Fibroblast of skin of back (primary cell): ENCODE results near the gene ANGPTL8.

Source experiments
- DNase-seq: peaks from one replicate; pipeline ENCODE4 v3.0.0-alpha.2; 2013

The ANGPTL8 gene

DNA sequence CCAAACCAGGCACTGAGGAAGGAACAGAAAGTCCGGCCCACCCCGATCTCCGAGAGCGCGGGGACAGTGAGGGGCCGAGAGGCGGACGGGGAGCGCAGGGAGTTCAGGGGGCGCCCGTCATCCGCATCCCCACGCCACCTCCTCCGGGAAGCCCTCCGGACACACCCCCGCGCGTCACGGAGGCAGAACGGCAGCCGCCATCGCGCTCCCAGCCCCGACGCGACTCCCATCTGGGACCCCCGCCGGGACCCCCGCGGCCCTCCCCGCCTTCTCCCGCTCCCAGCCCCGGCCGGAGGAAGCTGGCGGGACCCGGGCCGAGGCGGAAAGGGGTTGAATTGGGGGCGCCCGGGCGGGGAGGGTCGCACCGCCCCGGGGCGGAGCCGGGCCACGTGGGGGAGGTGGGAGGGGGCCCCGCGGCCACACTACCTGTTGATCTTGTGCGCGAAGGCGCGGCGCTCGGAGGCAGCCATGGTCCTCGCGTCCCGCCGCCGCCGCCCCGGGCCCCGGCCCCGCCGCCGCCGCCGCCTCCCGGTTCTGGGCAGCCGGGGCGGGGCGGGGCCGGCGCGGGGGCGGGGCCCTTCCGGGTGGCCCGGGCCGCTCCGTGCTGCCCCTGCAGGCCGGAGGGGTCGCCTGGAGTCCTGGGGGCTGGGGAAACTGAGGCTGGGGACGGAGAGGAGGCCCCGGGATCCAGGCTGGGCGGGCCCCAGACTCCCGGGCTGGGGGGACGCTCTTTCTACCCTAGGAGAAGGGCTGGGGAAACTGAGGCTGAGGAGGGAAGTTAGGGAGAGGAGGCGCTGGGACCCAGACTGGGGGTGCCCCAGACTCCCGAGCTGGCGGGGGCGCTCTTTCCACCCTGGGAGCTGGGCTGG is 22.8 kb downstream of the ANGPTL8 start, which contains the start of gene DOCK6:
Gene DOCK6 (minus strand): TSS at position 554 of the 869 bp plus-strand sequence. CDS start 84 bp downstream, at position 470.
- DNase-seq, result peak; percentile 32

- no peak for DNase-seq
These were observed 24.3 kb downstream of the ANGPTL8 start for GRCh38 chr19:11263726-11264125.

GRCh38 chr19:11264452-11265176 is 25.2 kb downstream of the ANGPTL8 start:
- DNase-seq, result no peak

DNA sequence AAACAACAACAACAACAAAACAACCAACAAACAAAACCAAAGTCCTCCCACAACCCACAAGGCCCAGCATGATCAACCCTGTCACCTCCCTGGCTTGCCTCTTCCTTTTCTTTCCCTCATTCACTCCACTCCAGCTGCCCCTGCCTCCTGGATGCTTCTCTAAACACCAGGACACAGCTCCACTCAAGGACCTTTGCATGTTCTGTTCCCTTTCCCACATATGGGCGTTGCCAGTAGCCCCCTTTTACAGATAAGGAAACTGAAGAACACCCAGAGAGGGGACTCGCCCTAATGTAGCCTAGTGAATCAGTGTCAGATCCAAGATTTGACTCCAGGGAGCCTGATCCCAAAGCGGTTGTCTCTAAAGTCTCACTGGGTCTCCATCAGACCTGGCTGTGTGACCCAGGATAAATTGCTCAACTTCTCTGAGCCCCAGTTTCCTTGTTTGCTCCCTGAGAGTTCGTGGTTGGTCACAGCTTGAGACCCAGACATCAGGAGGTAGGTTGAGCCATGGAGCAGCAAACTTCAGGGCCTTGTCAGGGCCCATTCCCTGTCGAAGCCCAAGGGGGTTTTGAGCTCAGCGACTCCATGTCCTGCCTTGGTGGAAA is 25.9 kb downstream of the ANGPTL8 start:
- DNase-seq, result no peak

DNA sequence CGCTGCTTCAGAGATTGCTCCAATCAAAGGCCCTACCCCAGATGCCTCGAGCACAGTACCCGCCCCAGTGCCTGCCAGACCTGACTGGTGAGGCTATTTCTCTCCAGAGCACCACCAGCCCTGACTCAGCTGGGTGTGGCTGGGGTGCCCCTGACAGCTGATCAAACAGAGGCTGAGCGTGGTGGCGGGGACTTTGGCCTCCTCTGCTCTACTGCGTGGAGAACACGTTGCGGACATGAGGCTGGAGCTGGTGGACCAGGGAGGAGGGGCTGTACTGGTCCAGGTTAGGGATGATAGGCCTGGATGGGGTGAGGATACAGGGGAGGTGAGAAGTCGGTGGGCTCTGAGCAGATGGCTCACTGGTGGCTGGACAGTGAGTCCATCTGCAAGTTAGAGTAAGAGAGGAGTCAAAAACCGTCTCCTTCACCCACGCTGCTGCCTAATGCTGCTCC is 26.4 kb downstream of the ANGPTL8 start:
- peak; percentile 34 for DNase-seq

- DNase-seq, result no peak
These were observed 28.1 kb downstream of the ANGPTL8 start for GRCh38 chr19:11267316-11268085.

DNA sequence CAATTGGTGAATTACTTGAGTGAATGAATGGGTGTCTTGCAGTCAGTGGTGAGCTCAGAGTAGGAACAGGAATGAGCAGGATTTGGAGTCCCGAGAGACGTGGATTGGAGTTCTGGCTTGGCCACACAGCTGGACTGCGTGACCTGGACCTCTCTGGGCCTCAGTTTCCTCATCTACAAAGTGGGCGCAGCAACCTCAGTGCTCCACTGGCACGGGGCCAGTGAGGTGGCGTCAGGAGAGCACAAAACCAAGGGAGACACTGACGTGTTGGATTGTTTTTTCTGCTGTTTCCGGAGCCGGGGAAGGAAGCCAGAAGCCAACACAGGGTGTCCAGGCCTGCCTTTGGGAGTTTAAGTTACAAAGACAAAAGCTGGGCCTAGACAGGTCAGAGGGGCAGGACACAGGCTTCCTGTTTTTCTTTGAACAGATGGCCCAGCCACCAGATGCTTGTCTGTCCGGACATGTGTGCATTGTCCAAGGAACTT is 29.4 kb downstream of the ANGPTL8 start:
- DNase-seq, result peak; percentile 62

DNA sequence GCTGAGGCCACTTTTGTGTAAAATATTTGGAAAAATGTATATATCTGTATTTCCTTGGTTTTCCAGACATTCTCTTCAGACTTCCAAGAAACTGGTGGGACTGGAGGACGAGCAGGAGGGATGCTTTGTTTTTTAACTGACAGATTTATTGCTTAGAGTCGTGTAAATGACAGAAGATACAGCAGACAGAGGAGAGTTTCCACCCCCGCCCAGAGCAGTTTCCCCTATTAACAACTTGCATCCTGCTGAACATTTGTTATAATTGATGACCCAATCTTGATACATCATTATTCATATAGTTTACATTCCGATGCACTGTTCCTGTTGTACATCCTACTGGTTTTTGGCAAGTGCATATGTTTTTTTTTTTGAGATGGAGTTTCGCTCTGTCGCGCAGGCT is 30.0 kb downstream of the ANGPTL8 start:
- DNase-seq, result peak; percentile 38

DNA sequence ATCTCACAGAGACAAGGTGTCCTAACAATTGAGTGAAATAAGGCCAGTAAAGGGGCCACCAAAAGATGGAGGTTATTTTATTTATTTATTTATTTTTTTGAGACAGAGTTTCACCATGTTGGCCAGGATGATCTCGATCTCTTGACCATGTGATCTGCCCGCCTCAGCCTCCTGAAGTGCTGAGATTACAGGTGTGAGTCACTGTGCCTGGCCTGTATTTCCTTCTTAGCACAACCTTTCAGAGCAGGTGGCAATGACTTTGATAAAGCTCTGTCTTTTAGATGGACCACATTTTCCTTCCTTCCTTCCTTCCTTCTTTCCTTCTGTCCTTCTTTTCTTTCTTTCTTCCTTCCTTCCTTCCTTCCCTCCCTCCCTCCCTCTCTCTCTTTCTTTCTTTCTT is 33.9 kb downstream of the ANGPTL8 start:
- no peak for DNase-seq

DNA sequence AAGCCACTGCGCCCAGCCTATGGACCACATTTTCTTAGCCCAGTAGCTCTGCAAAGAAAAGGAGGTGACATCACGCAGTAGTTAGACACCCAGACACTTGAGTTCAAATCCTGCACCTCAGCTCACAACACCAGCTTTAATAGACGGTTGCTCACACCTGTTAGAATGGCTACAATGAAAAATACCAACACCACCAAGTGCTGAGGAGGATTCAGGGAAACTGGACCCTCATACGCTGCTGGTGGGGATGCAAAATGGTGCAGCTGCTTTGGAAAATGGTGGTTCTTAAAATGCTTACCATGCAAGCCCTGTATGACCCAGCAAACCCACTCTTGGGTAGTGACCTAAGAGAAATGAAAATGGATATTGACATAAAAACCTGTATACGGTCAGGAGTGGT is 34.6 kb downstream of the ANGPTL8 start:
- DNase-seq, result no peak

GRCh38 chr19:11274533-11275086 is 35.2 kb downstream of the ANGPTL8 start:
- DNase-seq, result no peak

GRCh38 chr19:11278670-11279069 is 39.3 kb downstream of the ANGPTL8 start:
- DNase-seq, result no peak

DNA sequence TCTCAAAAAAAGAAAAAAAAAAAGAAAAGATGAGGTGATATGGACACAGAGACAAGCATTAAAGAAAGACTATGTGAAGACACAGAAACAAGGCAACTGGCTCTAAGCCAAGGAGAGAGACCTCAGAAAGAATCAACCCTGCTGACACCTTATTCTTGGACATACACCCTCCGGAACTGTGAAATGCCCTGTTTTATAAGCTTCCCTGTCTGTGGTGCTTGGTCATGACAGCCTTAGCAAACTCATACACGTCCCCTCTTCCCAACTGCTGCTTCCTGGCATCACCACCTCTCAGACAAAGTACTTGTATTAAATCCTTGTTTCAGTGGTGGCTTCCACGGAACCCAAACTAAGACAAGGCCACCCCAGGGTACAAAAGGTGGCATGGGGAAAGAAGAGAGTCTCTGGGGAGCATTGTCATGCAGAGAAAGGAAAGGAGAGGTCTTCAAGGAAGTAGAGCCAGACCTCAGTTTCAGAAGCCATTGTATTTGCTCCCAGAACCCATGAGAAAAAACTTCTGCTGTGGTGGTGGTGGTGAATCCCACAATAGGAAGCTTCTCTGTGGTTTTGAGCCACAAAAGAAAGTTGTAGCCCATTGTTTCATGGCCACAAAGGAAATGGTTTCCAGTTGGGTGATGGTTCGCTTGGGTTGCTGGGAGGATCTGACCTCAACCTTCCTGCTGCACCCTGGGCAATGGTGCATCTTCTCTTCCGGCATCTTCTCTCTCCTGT is 40.3 kb downstream of the ANGPTL8 start:
- DNase-seq, result no peak

DNA sequence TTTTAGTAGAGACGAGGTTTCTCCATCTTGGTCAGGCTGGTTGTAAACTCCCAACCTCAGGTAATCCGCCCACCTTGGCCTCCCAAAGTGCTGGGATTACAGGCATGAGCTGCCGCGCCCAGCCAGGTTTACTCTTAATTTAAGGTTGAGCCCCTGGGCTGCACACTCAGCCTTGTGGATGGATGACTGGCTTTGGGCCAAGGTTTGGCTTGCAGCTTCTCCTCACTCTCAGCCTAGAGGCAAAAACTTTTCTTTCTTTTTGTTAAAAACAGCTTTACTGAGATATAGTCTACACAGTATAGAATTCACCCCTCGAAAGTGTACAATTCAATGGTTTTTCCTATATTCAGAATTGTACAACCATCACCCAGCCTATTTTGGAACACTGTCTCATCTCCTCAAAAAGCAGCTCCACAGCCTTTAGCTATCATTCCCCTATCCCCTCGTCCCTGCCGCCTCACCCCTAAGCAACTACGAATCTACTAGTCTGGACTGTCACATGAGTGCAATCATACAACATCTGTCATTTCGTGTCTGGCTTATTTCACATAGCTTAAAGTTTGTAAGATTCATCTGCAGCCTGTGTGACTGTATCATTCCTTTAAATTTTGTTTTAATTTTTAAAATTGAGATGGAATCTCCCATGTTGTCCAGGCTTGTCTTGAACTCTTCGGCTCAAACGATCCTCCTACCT is 42.1 kb downstream of the ANGPTL8 start:
- DNase-seq, result no peak

DNA sequence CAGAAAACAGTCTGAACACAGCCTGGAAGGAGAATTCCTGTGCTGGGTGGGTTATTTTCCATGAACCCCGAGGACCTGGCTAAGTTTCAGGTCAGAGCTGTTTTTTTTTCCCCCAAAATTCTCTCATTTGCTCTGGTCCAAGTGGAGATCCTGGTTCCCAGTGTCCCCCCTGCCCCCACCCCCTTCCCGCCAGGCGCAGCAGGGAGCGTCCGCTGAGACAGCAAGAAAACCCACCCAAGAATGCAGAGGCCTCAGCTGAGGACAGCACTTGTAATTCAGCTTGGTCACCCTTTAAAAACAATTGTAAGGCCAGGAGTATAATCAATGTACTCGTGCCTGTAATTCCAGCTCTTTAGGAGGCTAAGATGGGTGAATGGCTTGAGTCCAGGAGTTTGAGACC is 45.1 kb downstream of the ANGPTL8 start:
- no peak for DNase-seq

- DNase-seq, result peak; percentile 62
These were observed 47.0 kb downstream of the ANGPTL8 start for GRCh38 chr19:11286312-11286974.

- no peak for DNase-seq
These were observed 48.9 kb downstream of the ANGPTL8 start for GRCh38 chr19:11288349-11288748.

DNA sequence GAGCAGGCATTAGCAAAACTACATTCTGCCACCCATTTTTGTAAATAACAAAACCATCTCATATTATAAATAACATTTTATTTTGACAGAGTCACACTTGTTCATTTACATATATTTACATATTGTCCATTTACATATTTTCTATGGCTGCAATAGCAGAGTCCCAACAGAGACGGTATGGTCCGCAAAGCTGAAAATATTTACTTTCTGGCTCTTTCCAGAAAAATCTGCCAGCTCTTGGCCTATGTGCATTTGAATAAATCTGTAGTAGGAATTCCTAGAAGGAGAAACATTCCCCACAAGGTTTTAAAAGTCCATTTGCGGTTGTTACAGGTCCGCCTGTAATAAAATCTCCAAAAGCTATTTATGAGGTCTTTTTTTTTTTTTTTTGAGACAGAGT is 50.8 kb downstream of the ANGPTL8 start:
- no peak for DNase-seq

GRCh38 chr19:11291415-11291814 is 52.0 kb downstream of the ANGPTL8 start:
- DNase-seq, result no peak
